Gastrocnemius medialis (tissue), 4 donors: Measurements from ENCODE around the gene ADCY9. TPM values are rescaled to one million over a fixed set of nuclear protein-coding genes. Genes with fewer than 3 reads are reported as not detected.
"Not testable (repeated sequence)": the region's sequence is repeated elsewhere in the genome, so short reads cannot be mapped to it uniquely, and the experiment has no call there.

Experiments
- ATAC-seq, 2 donors: fragments of 150-250 bp; one replicate each; pipeline ENCODE4 v1.9.1; 2016
- DNase-seq, 2 donors: peaks; one replicate each; pipeline ENCODE4 v3.0.0-alpha.2; 2019
- H3K27ac ChIP-seq, 4 donors: fragments of 200-600 bp; sonication (generic); 1 replicate in 1 of 4; 2 replicates in 3 of 4; pipeline ENCODE4 v1.5.1; 2016 to 2018; ENCODE audit warnings: mild to moderate bottlenecking in 2 of 4, moderate library complexity in 1 of 4
- H3K27me3 ChIP-seq, 3 donors: fragments of 200-600 bp; sonication (generic) in 2 of 3; 1 replicate in 1 of 3; 2 replicates in 2 of 3; pipeline versions ENCODE4 v1.5.1 to v1.6.0; 2016 to 2019; ENCODE audit warnings: mild to moderate bottlenecking in 1 of 3, moderate library complexity in 1 of 3
- H3K36me3 ChIP-seq, 2 donors: fragments of 200-600 bp; sonication (generic) in 1 of 2; one replicate each; pipeline ENCODE4 v1.5.1; 2017 to 2018
- H3K4me1 ChIP-seq, 2 donors: fragments of 200-600 bp; sonication (generic) in 1 of 2; one replicate each; pipeline ENCODE4 v1.5.1; 2016 to 2017; ENCODE audit warnings: mild to moderate bottlenecking in 2 of 2
- H3K4me3 ChIP-seq, 4 donors: fragments of 200-600 bp; sonication (generic) in 3 of 4; 1 replicate in 1 of 4; 2 replicates in 3 of 4; pipeline ENCODE4 v1.5.1; 2016 to 2019; ENCODE audit warnings: mild to moderate bottlenecking in 2 of 4
- H3K9me3 ChIP-seq, 3 donors: fragments of 200-600 bp; sonication (generic) in 2 of 3; 1 replicate in 1 of 3; 2 replicates in 2 of 3; pipeline ENCODE4 v1.5.1; 2016 to 2019
- CTCF ChIP-seq, 5 experiments: fragments of 450-650 bp in 3 of 5; fragments of 200-600 bp in 2 of 5; sonication (generic) in 2 of 5; IDR thresholded peaks in 4 of 5; conservative IDR thresholded peaks in 1 of 5; 1 replicate in 4 of 5; 2 replicates in 1 of 5; pipeline ENCODE4 v1.5.1; 2016 to 2019; ENCODE audit warnings: antibody characterized with exemption in 5 of 5, mild to moderate bottlenecking in 3 of 5, moderate library complexity in 3 of 5
- POLR2A ChIP-seq, 2 donors: fragments of 450-650 bp; IDR thresholded peaks; one replicate each; pipeline ENCODE4 v1.6.1; 2017; ENCODE audit warnings: antibody characterized with exemption in 2 of 2, mild to moderate bottlenecking in 2 of 2, moderate library complexity in 2 of 2
- in situ Hi-C, 4 donors: fragments of 200-750 bp; cut with MboI; loops; one replicate each; pipeline versions ENCODE4 v1.15.0 to v1.8.0; 2017; ENCODE audit warnings: low sequenced_read_pairs in 4 of 4
- intact Hi-C: fragments of 100-400 bp; cut with DNase I; formaldehyde crosslinking; loops from one replicate; pipeline ENCODE4 v1.15.1; 2023; ENCODE audit warnings: low total_unique reads
- total RNA-seq, 4 donors: library from RNA; depleted of rRNA; stranded (reverse); fragments of >200 nt; gene quantifications; one replicate each; pipeline versions ENCODE4 v1.1.0 to v1.2.3, GENCODE V29; 2016

The ADCY9 gene
- total RNA-seq, 4 donors from 2014 or later: 84.9 to 223 (median 163) TPM

- TF ChIP-seq POLR2A (IDR thresholded peaks at IDR 0.05): no peak
- TF ChIP-seq CTCF (IDR thresholded peaks at IDR 0.05 in 4 of 5, conservative IDR thresholded peaks at IDR 0.05 in 1 of 5): no peak
- intact Hi-C loops: no loop called here
- in situ Hi-C loops: no loop called here
- Histone ChIP-seq H3K36me3 (no peaks in the 10 kb centered on the region), H3K4me3 (no peak overlapping the region), H3K27me3 (no peaks in the 10 kb centered on the region), H3K27ac (no peak overlapping the region), H3K4me1 (peaks cover 26 to 30% of the 10 kb centered on the region in 2 donors), H3K9me3 (no peaks in the 10 kb centered on the region)
- no peak for DNase-seq
- ATAC-seq: no peak
These were observed 67.2 kb downstream of the ADCY9 start for GRCh38 chr16:4049031-4049430.

- Histone ChIP-seq H3K36me3 (no peaks in the 10 kb centered on the region), H3K27me3 (no peaks in the 10 kb centered on the region), H3K9me3 (no peaks in the 10 kb centered on the region), H3K4me1 (peaks cover 20 to 27% of the 10 kb centered on the region in 2 donors), H3K4me3 (no peak overlapping the region), H3K27ac (peak overlapping the region in 1 of 4 donors; percentile 0)
- ATAC-seq (no peak), DNase-seq (no peak)
- in situ Hi-C loops (no loop called here), intact Hi-C loops (no loop called here)
- TF ChIP-seq CTCF (IDR thresholded peaks at IDR 0.05 in 4 of 5, conservative IDR thresholded peaks at IDR 0.05 in 1 of 5) (no peak), POLR2A (IDR thresholded peaks at IDR 0.05) (no peak)
These were observed 67.8 kb downstream of the ADCY9 start for GRCh38 chr16:4048481-4048880.

- no peak for DNase-seq
- H3K27ac ChIP-seq: no peak overlapping the region
- H3K36me3 ChIP-seq: no peaks in the 10 kb centered on the region
- H3K27me3 ChIP-seq: no peaks in the 10 kb centered on the region
- TF ChIP-seq CTCF (IDR thresholded peaks at IDR 0.05 in 4 of 5, conservative IDR thresholded peaks at IDR 0.05 in 1 of 5): no peak
- no peak for TF ChIP-seq POLR2A (IDR thresholded peaks at IDR 0.05)
- intact Hi-C loops: no loop called here
- ATAC-seq: no peak
- peaks cover 0 to 12% of the 10 kb centered on the region in 2 donors for H3K4me1 ChIP-seq
- in situ Hi-C loops: no loop called here
- no peak overlapping the region for H3K4me3 ChIP-seq
- H3K9me3 ChIP-seq: no peaks in the 10 kb centered on the region
These were observed 70.0 kb downstream of the ADCY9 start for GRCh38 chr16:4046221-4046620.

- in situ Hi-C loops, DNase-seq, intact Hi-C loops, H3K27ac ChIP-seq, H3K36me3 ChIP-seq, H3K27me3 ChIP-seq, H3K9me3 ChIP-seq, H3K4me3 ChIP-seq, ATAC-seq: not testable (repeated sequence)
- peaks cover 0 to 16% of the 10 kb centered on the region in 2 donors for H3K4me1 ChIP-seq
These were observed 70.7 kb downstream of the ADCY9 start for GRCh38 chr16:4045561-4045960.

GRCh38 chr16:4042581-4042980 lies 73.7 kb downstream of the ADCY9 start:
- Histone ChIP-seq H3K36me3 (no peaks in the 10 kb centered on the region), H3K27ac (no peak overlapping the region), H3K4me1 (peaks cover 0 to 16% of the 10 kb centered on the region in 2 donors), H3K9me3 (no peaks in the 10 kb centered on the region), H3K4me3 (no peak overlapping the region), H3K27me3 (no peaks in the 10 kb centered on the region)
- in situ Hi-C loops: no loop called here
- DNase-seq: peak in 1 of 2 donors; percentile 1
- intact Hi-C loops: no loop called here
- TF ChIP-seq POLR2A (IDR thresholded peaks at IDR 0.05) (no peak), CTCF (IDR thresholded peaks at IDR 0.05 in 4 of 5, conservative IDR thresholded peaks at IDR 0.05 in 1 of 5) (no peak)
- no peak for ATAC-seq
